OCI-LY3 (cell line): ENCODE measurements around the gene FKBP4.

ENCODE experiments used
- CTCF ChIP-seq: fragments of 200-600, 300-600 bp; sonication (generic); IDR thresholded peaks from 2 replicates; pipeline ENCODE4 v1.5.1; 2014; ENCODE audit warnings: antibody characterized with exemption, low read length, low read depth
- EZH2phosphoT487 ChIP-seq: fragments of 200-600 bp; shearing (Covaris generic); IDR thresholded peaks from 2 replicates; pipeline ENCODE4 v1.6.1; 2018; ENCODE audit warnings: antibody characterized with exemption, mixed run types, low read depth

- no peak for TF ChIP-seq CTCF
- TF ChIP-seq EZH2phosphoT487, result no peak
Observed at GRCh38 chr12:2844786-2845185, 50.0 kb downstream of the FKBP4 start.
